ENCODE data around the gene SLC9C1.

SLC9C1 gene

DNA sequence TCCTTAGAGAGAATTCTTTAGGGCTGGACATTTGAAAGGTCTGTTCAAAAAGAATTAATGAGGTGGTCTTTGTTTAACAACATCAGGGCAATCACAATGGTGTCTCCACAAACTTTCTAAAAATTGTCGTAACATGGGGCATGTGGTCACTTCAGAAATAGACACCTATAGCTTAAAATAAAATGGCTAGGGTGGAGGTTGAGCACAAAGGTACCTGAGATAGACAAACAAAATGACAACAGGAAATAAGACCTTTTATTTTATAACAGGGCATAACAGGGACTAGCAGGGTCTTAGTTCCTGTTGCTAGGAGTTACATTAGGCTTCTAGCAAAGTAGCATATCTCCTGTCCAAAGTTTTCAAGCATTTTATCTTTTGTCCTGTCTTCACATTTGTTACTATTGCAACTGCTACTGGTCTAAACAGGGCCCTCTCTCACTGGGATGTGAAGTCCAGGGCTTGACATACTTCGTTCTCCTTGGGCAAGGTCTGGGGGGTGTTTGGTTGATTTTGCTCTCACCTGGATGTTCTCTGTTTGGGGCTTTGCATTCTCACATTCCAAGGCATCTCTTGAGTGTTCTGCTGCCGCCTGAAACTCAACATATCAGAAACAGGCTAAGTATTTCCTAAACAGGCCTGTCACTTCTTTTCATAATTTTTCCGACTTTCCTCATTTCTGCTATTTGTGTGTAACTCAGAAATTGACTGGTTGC, 163.9 kb downstream of the SLC9C1 start:
- no peak for DNase-seq

DNA sequence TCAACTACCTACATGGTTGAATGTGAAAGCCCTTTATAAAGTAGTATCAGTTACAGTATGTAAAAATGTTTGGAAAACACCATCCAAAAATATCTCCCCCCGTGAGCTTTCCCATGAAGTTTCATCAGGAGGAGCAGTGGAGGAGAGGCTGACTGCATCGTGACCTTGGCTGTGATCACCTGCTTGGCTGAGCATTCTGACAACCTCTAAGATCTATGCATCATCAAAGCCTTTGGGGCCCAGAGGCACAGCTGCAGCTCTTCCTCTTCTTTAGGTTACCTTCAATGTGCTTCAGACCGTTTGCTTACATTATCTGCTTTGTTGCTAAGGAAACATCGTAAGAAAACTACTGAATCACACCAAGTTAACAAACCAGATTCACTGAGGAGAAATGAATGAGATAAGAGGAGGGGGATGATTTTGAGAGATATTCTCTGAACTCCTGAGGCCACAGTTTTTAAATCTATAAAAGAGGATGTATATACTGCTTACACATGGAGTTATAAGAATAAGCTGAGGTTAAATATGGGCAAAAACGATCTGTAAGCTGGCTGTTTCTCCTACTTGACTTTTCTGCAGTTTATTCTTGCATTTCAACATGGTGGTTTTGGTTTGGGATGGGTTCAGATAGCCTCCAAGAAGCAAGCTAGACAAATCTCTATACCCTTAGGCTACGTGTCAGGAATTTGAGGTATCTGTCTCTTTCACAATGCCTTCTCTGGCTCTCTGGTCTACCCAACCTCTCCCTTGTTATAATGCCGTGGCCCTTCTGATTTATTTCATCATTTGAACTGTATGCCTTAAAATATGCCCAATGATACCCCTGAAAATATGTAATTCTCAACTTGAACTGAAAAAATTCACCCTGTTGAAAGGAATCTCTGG, 164.9 kb downstream of the SLC9C1 start:
- peak in 1 of 2 donors; percentile 76 for DNase-seq

- peak in 1 of 2 donors; percentile 58 for DNase-seq
Measured at GRCh38 chr3:112127522-112128494, 166.2 kb downstream of the SLC9C1 start.

- no peak for DNase-seq
Measured at GRCh38 chr3:112126511-112126911, 167.5 kb downstream of the SLC9C1 start.

- DNase-seq = no peak
Measured at GRCh38 chr3:112124907-112125607, 169.0 kb downstream of the SLC9C1 start.

DNA sequence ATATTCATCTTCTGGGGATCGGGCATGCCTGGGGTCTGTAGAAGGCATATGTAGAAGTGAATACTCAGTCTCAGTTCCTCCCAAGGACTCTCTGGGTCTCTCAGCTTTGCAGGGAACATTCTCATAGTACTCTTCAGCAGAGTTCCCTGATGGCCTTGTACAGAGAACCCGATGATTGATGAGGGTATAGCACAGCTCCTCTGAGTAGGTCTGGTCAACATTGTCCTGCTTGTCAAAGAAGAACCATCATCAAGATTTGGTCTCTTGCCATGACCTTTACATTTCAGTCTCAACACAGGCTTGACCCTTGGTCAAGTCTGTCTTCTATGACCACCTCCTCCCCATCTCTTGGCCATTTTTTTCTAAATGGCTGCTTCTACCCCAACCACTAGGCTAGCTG, 170.5 kb downstream of the SLC9C1 start:
- no peak for DNase-seq

- no peak for DNase-seq
Measured at GRCh38 chr3:112122870-112123269, 171.1 kb downstream of the SLC9C1 start.

DNA sequence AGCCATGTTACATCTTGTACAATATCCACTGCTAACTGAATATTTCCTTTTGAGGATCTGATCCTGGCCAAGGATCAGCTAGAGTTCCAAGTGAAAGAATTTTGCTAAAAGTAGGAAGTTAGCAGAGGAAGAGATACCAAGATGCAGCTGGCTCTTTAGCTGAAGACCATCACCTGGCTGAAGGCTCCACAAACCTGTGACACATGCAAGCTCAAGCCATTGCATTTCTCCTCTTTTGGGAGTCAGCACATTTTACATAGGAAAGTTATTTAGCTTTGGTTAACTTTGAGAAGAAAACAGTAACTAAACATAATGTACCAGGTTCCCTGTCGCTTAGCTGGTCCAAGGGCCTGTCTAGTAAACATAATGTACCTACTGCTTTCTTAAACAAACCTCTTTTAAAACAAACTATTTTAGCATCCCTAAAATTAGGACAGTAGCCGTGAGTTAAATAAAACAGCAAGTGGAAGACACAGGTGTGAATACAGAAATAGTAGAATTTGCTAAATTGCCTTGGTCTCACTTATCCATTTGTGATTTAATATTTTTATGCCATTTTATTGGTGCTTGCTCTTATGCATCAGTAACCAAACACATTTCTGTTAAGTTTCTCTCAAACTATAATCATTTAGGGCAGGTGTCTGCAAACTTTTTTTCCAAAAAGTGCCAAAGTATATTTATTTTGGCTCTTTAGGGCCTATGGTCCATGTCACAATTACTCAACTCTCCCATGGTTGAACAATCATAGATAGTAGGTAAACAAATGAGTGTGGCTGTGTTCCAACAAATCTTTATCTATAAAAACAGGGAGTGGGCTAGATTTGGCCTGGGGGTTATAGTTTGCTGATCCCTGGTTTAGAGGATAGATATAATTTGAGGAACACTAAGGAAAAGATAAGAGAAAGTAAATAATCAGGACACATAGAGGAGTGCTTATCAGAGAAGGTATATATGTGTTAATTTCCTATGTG, 172.2 kb downstream of the SLC9C1 start:
- DNase-seq = no peak

DNA sequence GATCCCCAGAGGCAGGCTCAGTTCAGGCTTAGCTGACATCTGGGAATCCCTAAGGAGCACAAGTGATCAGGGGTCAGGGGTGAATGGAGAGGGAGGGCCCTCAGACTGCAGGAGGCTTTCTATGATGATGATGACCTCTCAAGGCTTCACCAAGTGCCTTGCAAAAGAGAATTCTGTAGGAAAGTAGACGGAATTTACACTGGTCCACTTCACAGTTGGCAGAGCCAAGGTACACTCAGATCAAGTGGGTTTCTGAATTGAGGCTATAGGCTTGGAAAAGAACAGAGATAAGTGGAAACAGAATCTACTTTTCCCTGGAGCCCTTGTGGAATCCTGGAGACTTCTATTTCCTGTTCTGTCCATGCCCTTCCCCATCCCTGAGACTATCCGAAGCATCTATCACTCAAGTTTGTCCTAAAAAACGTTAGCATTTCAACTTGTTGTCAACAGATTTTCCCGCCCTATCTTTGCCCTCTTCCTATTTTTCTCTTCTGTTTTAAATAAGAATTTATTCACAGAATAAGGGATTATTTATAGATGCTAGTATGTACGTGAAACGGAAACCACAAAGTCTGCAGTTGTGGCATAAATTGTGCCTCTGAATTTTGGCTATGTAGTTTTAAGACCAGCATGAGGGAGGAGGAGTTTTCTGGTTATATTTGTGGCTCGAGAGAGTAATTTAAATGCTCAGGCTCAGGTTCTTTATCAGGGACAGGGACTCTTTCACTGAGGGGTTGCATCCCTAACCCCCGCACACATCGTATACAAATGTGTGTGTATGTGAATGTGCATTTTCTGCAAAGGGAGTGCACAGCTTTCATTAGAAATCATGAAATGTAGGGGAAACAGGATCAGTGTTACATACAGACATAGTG, 173.8 kb downstream of the SLC9C1 start:
- DNase-seq = peak in 1 of 2 donors; percentile 73

GRCh38 chr3:112117841-112118571, 176.0 kb downstream of the SLC9C1 start:
- DNase-seq = peak in 1 of 2 donors; percentile 62

GRCh38 chr3:112117415-112117814, 176.6 kb downstream of the SLC9C1 start:
- no peak for DNase-seq

DNA sequence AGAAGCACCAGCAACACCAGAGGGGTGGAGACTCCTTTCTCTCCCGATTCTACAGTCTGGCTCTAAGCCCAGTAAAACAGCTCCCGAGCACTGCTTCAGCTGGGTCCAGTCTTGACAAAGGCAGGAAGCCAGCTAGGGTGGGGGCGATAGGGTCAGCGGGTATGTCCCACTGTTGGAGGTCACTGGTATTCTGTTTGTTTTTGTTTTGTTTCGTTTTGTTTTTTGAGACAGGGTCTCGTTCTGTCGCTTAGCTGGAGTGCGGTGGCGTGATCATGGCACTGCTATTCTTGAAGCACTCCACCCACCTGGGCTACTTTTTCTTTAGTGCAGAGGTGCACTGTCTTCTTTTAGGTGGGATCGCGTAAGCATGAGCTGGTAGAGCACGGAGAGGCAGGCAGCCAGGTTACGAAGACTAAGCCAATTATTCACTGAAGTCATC, 177.2 kb downstream of the SLC9C1 start:
- DNase-seq = no peak

DNA sequence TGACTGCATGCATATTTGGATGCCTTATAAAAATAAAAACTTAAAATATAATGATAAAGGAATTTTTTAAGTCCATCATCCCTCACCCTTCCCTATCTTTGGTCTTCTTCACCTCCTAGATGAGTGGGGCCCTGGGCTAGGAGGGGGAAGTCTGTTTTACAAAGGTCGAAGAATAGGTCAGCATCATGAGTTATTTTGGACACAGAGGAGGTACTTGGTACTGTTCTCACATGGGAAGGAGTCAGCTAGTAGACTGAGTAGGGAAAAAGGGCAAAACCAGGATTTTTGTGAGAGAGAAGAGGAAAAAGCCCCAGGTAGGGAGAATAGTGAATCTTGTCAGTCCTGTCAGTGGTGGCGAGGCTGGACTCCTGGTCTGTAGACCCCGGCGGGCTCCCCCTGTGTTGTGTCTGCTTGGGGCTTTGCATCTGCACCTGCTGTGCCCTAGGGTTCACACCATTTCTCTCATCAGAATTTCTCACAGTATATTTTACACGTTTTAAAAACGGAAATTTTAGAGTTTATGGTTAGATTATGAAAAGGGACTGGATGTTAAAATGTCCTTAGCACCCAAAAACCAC, 178.1 kb downstream of the SLC9C1 start:
- DNase-seq = no peak

DNA sequence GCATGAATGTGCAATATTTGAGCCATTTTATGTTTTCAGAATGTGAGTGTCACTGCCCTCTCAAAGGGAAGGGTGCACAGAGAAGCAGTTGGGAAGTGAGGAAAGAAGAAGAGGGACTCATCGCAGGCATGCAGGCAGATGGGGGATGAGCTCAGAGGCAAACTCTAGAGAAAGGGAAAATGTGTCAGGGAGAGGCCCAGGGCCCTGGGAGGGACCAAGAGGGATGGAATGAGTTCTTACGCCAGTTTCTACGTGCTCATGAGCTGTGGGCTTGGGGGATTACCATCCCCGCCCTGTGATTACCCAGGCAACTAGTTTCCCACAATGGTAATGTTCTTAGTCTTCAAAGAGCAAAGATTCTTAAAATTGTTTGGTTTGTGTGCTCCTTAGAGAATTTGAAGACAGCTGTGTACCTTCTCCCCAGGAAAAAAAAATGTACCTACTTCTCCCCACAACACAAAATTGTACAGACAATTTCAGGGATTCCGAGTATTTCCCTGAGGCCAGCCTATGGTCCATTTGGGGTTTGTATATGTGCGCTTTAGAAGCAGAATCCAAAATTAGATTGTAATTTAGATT, 178.8 kb downstream of the SLC9C1 start:
- no peak for DNase-seq

DNA sequence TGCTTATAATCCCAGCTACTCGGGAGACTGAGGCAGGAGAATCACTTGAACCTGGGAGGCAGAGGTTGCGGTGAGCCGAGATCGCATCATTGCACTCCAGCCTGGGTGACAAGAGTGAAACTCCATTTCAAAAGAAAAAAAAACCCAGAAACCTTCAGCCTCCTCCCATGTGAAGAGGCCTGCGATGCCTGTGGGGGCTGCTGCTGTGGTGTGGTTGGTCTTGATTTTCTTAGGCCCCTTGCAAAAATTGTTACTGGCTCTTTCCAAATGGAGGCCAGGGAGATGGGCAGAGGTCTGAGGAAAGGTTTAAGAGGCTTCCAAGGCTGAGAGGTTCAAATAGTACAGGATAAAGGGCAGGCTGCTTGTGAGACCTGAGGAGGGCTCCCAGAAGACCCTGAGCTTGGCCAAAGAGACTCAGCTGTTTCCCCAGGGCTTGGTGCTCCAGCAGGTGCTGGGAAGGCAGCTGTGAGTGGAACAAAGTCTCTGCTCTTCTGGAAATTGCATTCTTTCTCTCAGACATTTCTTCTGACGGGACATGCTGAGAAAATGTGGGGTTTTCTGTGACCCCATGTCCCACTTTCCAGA, 179.3 kb downstream of the SLC9C1 start:
- no peak for DNase-seq

GRCh38 chr3:112111785-112112402, 182.1 kb downstream of the SLC9C1 start:
- DNase-seq = peak in 1 of 2 donors; percentile 68

DNA sequence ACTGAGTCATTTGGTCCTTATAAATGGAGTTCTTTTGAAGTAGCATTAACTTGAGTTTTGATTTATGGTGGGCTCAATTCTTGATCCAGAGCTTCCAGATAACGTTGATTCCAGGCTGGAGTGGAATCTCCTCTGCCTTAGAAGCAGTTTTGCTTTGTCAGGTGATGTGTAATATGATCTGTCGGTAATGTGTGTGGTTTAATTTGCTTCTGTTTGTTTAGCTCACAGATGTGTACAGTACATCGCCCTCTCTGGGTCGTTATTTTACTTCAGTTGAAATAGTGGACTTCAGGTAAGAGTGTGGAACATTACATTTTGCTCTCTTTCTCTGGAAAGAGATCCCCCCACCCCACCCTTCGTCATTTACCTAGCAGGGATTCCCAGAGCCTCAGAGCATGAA, 184.7 kb downstream of the SLC9C1 start:
- DNase-seq = no peak

GRCh38 chr3:112104774-112105173, 189.2 kb downstream of the SLC9C1 start:
- no peak for DNase-seq

Data from bone marrow (tissue), 2 donors.